Measurements from ENCODE around the gene PPDPF. TPM values are rescaled to one million over a fixed set of nuclear protein-coding genes. Genes with fewer than 3 reads are reported as not detected.

Gene PPDPF
- total and polyA plus RNA-seq, 2 donors (not counting 1 experiment from before 2014, with no cell fraction given): 34.0 to 58.0 TPM

GRCh38 chr20:63544241-63544957 is 23.8 kb downstream of the PPDPF start:
- H3K36me3 ChIP-seq (ENCODE audit: control insufficient read depth, insufficient read depth, low read length): no peaks in the 10 kb centered on the region
- TF ChIP-seq, protein P1, sequence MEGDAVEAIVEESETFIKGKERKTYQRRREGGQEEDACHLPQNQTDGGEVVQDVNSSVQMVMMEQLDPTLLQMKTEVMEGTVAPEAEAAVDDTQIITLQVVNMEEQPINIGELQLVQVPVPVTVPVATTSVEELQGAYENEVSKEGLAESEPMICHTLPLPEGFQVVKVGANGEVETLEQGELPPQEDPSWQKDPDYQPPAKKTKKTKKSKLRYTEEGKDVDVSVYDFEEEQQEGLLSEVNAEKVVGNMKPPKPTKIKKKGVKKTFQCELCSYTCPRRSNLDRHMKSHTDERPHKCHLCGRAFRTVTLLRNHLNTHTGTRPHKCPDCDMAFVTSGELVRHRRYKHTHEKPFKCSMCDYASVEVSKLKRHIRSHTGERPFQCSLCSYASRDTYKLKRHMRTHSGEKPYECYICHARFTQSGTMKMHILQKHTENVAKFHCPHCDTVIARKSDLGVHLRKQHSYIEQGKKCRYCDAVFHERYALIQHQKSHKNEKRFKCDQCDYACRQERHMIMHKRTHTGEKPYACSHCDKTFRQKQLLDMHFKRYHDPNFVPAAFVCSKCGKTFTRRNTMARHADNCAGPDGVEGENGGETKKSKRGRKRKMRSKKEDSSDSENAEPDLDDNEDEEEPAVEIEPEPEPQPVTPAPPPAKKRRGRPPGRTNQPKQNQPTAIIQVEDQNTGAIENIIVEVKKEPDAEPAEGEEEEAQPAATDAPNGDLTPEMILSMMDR (conservative IDR thresholded peaks at IDR 0.05 in 1 of 2, IDR thresholded peaks at IDR 0.05 in 1 of 2; ENCODE audit: low read depth in 1 of 2, low read length in 2 of 2): no peak
- TF ChIP-seq EZH2 (IDR thresholded peaks at IDR 0.05; ENCODE audit: low read length, missing control alignments): no peak
- H2AFZ ChIP-seq (ENCODE audit: low read length): no peak overlapping the region
- H3K4me2 ChIP-seq (ENCODE audit: extremely low read depth, insufficient read depth, low read length): no peak overlapping the region
- no peaks in the 10 kb centered on the region for H3K4me1 ChIP-seq (ENCODE audit: control insufficient read depth, extremely low read depth, insufficient read depth, low read length)
- no peaks in the 10 kb centered on the region for H3K79me2 ChIP-seq (ENCODE audit: control insufficient read depth, insufficient read depth, low read length)
- no peak overlapping the region for H3K9ac ChIP-seq (ENCODE audit: insufficient read depth, low read length)
- peaks cover 11% of the 10 kb centered on the region for H3K27me3 ChIP-seq (ENCODE audit: control insufficient read depth, insufficient read depth, low read length)
- H3K4me3 ChIP-seq (replicated peaks in 1 of 4; ENCODE audit: control extremely low read depth in 1 of 4, insufficient read depth in 1 of 4, low read depth in 3 of 4, low read length in 4 of 4): no peak overlapping the region
- H3K9me3 ChIP-seq (ENCODE audit: control insufficient read depth, insufficient read depth, low read depth, low read length): no peaks in the 10 kb centered on the region
- H4K20me1 ChIP-seq (ENCODE audit: control insufficient read depth, extremely low read depth, insufficient read depth, low read length): no peaks in the 10 kb centered on the region
- no peak overlapping the region for H3K27ac ChIP-seq (ENCODE audit: insufficient read depth, low read length)
- no peak for DNase-seq (ENCODE audit: low read depth in 2 of 2)

DNA sequence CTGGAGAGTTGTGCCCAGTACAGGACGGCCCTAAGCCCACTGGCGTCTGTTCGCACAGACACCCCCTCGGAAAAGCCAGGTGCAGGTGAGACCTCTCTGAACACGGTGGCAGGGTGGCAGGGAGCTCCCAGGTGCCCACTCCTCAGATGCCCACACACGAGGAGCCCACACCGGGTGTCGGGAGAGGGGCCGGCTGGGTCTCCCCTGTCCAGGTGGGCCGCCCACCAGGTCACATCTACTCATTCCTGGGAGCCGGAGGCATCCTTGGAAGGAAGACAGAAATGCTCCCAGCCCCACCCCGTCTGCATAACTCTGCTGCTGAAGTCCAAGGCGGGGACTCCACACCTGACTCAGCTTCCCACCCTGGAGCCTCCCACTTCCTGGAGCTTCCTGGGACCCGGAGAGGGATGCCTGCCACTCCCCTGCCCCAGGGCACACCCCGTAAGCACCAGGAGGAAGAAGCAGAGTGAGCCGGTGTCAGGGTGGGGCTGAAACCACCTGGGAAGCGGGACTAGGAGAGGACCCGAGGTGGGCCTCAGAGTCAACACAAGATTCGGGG is 24.5 kb downstream of the PPDPF start:
- H3K9ac ChIP-seq (ENCODE audit: insufficient read depth, low read length): no peak overlapping the region
- no peaks in the 10 kb centered on the region for H3K79me2 ChIP-seq (ENCODE audit: control insufficient read depth, insufficient read depth, low read length)
- no peaks in the 10 kb centered on the region for H4K20me1 ChIP-seq (ENCODE audit: control insufficient read depth, extremely low read depth, insufficient read depth, low read length)
- no peak overlapping the region for H2AFZ ChIP-seq (ENCODE audit: low read length)
- no peak for TF ChIP-seq EZH2 (IDR thresholded peaks at IDR 0.05; ENCODE audit: low read length, missing control alignments)
- no peaks in the 10 kb centered on the region for H3K9me3 ChIP-seq (ENCODE audit: control insufficient read depth, insufficient read depth, low read depth, low read length)
- H3K4me2 ChIP-seq (ENCODE audit: extremely low read depth, insufficient read depth, low read length): no peak overlapping the region
- H3K4me3 ChIP-seq (replicated peaks in 1 of 4; ENCODE audit: control extremely low read depth in 1 of 4, insufficient read depth in 1 of 4, low read depth in 3 of 4, low read length in 4 of 4): no peak overlapping the region
- peaks cover 11% of the 10 kb centered on the region for H3K27me3 ChIP-seq (ENCODE audit: control insufficient read depth, insufficient read depth, low read length)
- no peak overlapping the region for H3K27ac ChIP-seq (ENCODE audit: insufficient read depth, low read length)
- no peaks in the 10 kb centered on the region for H3K4me1 ChIP-seq (ENCODE audit: control insufficient read depth, extremely low read depth, insufficient read depth, low read length)
- DNase-seq (ENCODE audit: low read depth in 2 of 2): no peak
- H3K36me3 ChIP-seq (ENCODE audit: control insufficient read depth, insufficient read depth, low read length): no peaks in the 10 kb centered on the region

- H3K9me3 ChIP-seq (ENCODE audit: control insufficient read depth, insufficient read depth, low read depth, low read length): no peaks in the 10 kb centered on the region
- H3K4me3 ChIP-seq (replicated peaks in 1 of 4; ENCODE audit: control extremely low read depth in 1 of 4, insufficient read depth in 1 of 4, low read depth in 3 of 4, low read length in 4 of 4): no peak overlapping the region
- no peaks in the 10 kb centered on the region for H3K79me2 ChIP-seq (ENCODE audit: control insufficient read depth, insufficient read depth, low read length)
- no peak overlapping the region for H3K27ac ChIP-seq (ENCODE audit: insufficient read depth, low read length)
- TF ChIP-seq, protein P1 (conservative IDR thresholded peaks at IDR 0.05 in 1 of 2, IDR thresholded peaks at IDR 0.05 in 1 of 2; ENCODE audit: low read depth in 1 of 2, low read length in 2 of 2): no peak
- TF ChIP-seq EZH2 (IDR thresholded peaks at IDR 0.05; ENCODE audit: low read length, missing control alignments): no peak
- DNase-seq (ENCODE audit: low read depth in 2 of 2): no peak
- H3K4me2 ChIP-seq (ENCODE audit: extremely low read depth, insufficient read depth, low read length): no peak overlapping the region
- H4K20me1 ChIP-seq (ENCODE audit: control insufficient read depth, extremely low read depth, insufficient read depth, low read length): no peaks in the 10 kb centered on the region
- H2AFZ ChIP-seq (ENCODE audit: low read length): no peak overlapping the region
- H3K27me3 ChIP-seq (ENCODE audit: control insufficient read depth, insufficient read depth, low read length): peaks cover 11% of the 10 kb centered on the region
- H3K9ac ChIP-seq (ENCODE audit: insufficient read depth, low read length): no peak overlapping the region
- H3K36me3 ChIP-seq (ENCODE audit: control insufficient read depth, insufficient read depth, low read length): no peaks in the 10 kb centered on the region
- H3K4me1 ChIP-seq (ENCODE audit: control insufficient read depth, extremely low read depth, insufficient read depth, low read length): no peaks in the 10 kb centered on the region
Measured at GRCh38 chr20:63545814-63546213, 25.2 kb downstream of the PPDPF start.
